ENCODE measurements around the gene RBM33. TPM values are rescaled to one million over a fixed set of nuclear protein-coding genes. Genes with fewer than 3 reads are reported as not detected.
A peak's percentile ranks its signal among the peaks of the same experiment; 100 is the strongest.

The RBM33 gene
- total RNA-seq, 1 donor from 2014 or later = 62.8 TPM

DNA sequence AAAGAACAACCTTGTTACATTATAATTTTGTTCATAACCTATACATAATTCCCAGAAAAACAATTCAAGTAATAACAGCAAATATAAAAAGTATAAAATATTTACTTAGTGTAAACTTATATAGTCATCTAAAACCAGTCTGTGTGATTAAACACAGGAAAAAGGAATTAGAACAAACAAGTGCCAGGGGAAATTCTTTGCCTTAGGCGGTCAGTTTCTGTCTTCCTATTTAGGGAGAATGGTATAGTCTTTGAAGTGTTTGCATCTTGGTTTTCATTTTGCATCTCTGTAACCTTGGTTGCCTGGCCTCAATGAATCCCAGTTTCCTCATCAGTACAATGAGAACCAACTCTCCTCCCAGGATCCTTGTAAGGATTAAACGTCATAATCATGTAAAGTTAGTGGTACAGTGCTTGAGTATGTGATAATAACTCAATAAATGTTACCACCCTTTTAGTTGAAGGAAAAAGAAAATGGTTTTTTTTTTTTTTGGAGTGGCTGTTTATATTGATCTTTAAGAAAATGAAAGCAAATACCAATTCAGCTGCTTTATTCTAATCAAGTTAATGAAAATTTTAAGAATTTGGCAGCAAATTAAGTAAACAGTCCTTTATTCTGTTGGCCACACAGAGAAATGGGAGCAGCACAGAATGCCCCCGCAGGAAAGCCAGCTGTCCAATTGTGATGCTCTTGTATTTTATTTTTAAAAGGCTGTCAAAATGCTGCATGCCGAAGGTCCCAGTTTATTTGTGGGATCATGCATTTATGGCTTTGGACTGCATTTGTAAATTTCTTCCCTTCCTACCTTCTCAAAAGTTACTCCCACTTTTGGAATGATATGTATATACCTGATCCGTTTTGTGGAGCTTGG, 106.0 kb downstream of the RBM33 start:
- H3K4me1 ChIP-seq = peaks cover 51% of the 10 kb centered on the region
- ATAC-seq (no peak), DNase-seq (no peak)
- intact Hi-C loops (cut with DNase I) = no loop called here
- no peak overlapping the region for H3K4me3 ChIP-seq
- TF ChIP-seq, protein P1, sequence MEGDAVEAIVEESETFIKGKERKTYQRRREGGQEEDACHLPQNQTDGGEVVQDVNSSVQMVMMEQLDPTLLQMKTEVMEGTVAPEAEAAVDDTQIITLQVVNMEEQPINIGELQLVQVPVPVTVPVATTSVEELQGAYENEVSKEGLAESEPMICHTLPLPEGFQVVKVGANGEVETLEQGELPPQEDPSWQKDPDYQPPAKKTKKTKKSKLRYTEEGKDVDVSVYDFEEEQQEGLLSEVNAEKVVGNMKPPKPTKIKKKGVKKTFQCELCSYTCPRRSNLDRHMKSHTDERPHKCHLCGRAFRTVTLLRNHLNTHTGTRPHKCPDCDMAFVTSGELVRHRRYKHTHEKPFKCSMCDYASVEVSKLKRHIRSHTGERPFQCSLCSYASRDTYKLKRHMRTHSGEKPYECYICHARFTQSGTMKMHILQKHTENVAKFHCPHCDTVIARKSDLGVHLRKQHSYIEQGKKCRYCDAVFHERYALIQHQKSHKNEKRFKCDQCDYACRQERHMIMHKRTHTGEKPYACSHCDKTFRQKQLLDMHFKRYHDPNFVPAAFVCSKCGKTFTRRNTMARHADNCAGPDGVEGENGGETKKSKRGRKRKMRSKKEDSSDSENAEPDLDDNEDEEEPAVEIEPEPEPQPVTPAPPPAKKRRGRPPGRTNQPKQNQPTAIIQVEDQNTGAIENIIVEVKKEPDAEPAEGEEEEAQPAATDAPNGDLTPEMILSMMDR (IDR thresholded peaks at IDR 0.05) = no peak
- no peaks in the 10 kb centered on the region for H3K9me3 ChIP-seq
- H3K27ac ChIP-seq = no peak overlapping the region
- peaks cover 39% of the 10 kb centered on the region for H3K36me3 ChIP-seq
- no peaks in the 10 kb centered on the region for H3K27me3 ChIP-seq

DNA sequence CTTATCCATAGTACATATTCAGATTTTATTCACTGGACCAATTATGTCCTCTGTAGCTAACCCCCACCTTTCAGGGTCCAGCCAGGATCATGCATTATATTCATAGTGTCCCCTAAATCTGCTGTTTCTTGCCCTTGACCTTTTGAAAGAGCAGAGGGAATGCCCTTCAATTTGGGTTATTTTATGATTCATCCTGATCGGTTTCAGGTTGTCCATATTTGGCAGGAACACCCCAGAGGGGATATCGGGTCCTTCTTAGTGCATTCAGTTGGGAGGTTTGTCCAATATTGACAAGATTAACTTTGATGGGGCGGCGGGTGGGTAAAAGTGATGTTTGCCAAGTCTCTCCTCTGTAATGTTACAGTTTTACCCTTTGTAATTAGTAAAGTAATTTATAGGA, 106.9 kb downstream of the RBM33 start:
- no peak for DNase-seq
- intact Hi-C loops (cut with DNase I) = no loop called here
- no peak overlapping the region for H3K27ac ChIP-seq
- no peak for ATAC-seq
- H3K4me3 ChIP-seq = no peak overlapping the region
- TF ChIP-seq, protein P1 (IDR thresholded peaks at IDR 0.05) = no peak
- peaks cover 51% of the 10 kb centered on the region for H3K4me1 ChIP-seq
- H3K36me3 ChIP-seq = peaks cover 30% of the 10 kb centered on the region
- no peaks in the 10 kb centered on the region for H3K27me3 ChIP-seq
- no peaks in the 10 kb centered on the region for H3K9me3 ChIP-seq

DNA sequence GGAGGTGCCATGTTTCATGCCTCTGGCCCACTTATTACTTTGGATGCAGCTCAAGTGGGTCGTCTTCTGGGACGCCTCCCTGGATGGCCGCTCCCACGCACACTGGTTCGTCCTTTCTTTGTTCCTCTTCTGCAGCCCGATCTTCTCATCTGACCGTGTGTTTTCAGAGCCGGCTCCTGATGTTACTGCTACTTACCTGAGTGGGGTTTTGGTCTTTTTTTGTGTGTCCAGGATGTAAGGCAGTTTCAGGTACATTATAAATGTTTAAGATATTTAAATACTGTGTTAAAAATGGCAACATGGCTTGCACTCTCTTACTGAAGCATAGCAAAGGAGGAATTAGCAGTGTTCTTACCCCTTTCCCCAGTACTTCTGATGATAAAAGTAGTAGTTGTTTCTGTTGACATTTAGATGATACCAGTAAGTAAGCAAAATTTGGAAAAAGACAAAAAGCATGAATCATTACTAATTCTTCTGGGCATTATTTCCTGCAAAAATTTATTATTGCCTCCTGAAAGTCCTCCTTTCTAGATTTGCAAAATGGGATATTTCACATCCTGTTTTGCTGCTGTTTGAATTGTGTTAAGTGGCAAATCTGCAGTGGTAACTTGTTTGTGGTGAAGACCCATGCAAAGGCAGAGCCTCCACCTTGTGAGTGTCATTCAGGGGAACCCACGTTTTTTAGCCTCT, 108.4 kb downstream of the RBM33 start:
- Histone ChIP-seq H3K27me3 (no peaks in the 10 kb centered on the region), H3K36me3 (peaks cover 15% of the 10 kb centered on the region), H3K9me3 (no peaks in the 10 kb centered on the region), H3K27ac (no peak overlapping the region), H3K4me1 (peaks cover 51% of the 10 kb centered on the region), H3K4me3 (no peak overlapping the region)
- peak; percentile 66 for ATAC-seq
- no peak for DNase-seq
- intact Hi-C loops (cut with DNase I) = no loop called here
- TF ChIP-seq, protein P1 (IDR thresholded peaks at IDR 0.05) = no peak

DNA sequence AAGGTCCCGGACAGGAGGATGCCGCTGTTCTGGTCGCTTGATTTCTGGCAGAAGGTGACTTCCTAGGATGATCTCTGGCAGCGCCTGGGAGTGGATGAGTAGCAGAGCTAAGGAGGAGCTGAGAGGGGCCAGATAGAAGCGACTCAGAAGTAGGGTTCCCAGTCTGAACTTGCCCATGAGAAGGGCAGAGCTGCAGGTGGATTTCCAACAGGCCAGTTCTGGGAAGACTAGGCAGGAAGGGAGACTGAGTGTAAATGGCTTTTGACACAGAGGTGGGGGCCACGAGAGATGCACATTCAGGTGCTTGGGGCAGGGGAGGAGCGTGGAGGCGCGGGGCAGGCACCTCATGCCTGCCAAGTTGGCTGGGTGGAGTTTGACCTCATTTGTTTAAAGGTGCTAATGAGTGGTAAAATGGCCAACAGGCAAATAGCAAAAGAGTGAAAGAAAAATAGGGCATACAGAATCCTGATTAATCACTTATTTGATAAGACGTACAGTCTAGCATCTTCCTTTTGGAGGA, 109.0 kb downstream of the RBM33 start:
- TF ChIP-seq, protein P1 (IDR thresholded peaks at IDR 0.05) = no peak
- H3K4me3 ChIP-seq = no peak overlapping the region
- intact Hi-C loops (cut with DNase I) = no loop called here
- H3K9me3 ChIP-seq = no peaks in the 10 kb centered on the region
- peaks cover 49% of the 10 kb centered on the region for H3K4me1 ChIP-seq
- H3K27me3 ChIP-seq = no peaks in the 10 kb centered on the region
- no peak for DNase-seq
- ATAC-seq = peak; percentile 24
- H3K27ac ChIP-seq = no peak overlapping the region
- peaks cover 9% of the 10 kb centered on the region for H3K36me3 ChIP-seq

DNA sequence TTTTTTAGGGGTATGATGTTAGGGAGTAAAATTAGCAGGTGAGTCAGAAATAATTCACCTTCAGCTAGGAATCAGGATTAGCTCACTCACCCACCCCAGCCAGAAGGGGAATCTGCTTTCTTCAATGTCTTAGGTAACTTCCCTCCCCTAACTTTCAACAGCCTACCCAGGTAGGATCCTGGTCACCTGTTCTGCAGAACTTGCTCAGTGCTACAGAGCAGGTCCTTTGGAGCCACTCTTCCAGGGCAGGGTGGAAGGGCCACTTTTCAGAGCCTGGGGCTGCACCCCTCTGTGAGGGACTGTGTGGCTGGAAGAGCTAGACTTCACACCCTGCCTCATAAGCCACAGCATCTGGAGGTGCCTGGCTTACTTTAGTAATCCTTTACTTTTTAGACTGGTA, 109.7 kb downstream of the RBM33 start:
- peak; percentile 48 for ATAC-seq
- Histone ChIP-seq H3K4me1 (peaks cover 46% of the 10 kb centered on the region), H3K4me3 (no peak overlapping the region), H3K27me3 (no peaks in the 10 kb centered on the region), H3K27ac (no peak overlapping the region), H3K36me3 (peaks cover 6% of the 10 kb centered on the region), H3K9me3 (no peaks in the 10 kb centered on the region)
- TF ChIP-seq, protein P1 (IDR thresholded peaks at IDR 0.05) = no peak
- intact Hi-C loops (cut with DNase I) = no loop called here
- DNase-seq = no peak
